Esophagus muscularis mucosa (tissue), 3 donors: Measurements from ENCODE around the gene C16orf82.

Experiments used
- CTCF ChIP-seq, 3 experiments: fragments of 200-600 bp in 2 of 3; fragments of 450-650 bp in 1 of 3; sonication (generic) in 2 of 3; IDR thresholded peaks; one replicate each; pipeline ENCODE4 v1.5.1; 2017 to 2019; ENCODE audit warnings: antibody characterized with exemption in 3 of 3, mild to moderate bottlenecking in 2 of 3, moderate library complexity in 1 of 3
- POLR2A ChIP-seq: fragments of 450-650 bp; IDR thresholded peaks from one replicate; pipeline ENCODE4 v1.6.1; 2017; ENCODE audit warnings: antibody characterized with exemption, moderate library complexity, mild to moderate bottlenecking, low read depth

- TF ChIP-seq CTCF (IDR thresholded peaks at IDR 0.05) (no peak), POLR2A (no peak)
These were observed 37.2 kb downstream of the C16orf82 start for GRCh38 chr16:27103954-27104353.
